Measurements from ENCODE around the gene PCDHGA7. TPM values are rescaled to one million over a fixed set of nuclear protein-coding genes. Genes with fewer than 3 reads are reported as not detected.
"Not testable (repeated sequence)": the region's sequence is repeated elsewhere in the genome, so short reads cannot be mapped to it uniquely, and the experiment has no call there.

Gene PCDHGA7
- total RNA-seq, 1 donor from 2014 or later, result 0.99 TPM

DNA sequence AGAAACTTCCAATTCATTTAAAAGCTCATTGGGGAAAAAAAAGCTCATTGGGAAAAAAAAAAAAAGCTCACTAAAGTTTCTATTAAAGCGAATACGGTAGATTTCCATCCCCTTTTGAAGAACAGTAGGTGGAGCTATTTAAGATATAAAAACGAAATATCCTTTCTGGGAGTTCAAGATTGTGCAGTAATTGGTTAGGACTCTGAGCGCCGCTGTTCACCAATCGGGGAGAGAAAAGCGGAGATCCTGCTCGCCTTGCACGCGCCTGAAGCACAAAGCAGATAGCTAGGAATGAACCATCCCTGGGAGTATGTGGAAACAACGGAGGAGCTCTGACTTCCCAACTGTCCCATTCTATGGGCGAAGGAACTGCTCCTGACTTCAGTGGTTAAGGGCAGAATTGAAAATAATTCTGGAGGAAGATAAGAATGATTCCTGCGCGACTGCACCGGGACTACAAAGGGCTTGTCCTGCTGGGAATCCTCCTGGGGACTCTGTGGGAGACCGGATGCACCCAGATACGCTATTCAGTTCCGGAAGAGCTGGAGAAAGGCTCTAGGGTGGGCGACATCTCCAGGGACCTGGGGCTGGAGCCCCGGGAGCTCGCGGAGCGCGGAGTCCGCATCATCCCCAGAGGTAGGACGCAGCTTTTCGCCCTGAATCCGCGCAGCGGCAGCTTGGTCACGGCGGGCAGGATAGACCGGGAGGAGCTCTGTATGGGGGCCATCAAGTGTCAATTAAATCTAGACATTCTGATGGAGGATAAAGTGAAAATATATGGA is 48.0 kb downstream of the PCDHGA7 start, which contains the start of gene PCDHGA12:
Gene PCDHGA12, plus strand, starts transcription at position 176 of the 782 bp plus-strand sequence. Its CDS starts 253 bp downstream, at position 429.
- peak; percentile 77 to 87 for DNase-seq (ENCODE audit: low read depth in 2 of 2)

DNA sequence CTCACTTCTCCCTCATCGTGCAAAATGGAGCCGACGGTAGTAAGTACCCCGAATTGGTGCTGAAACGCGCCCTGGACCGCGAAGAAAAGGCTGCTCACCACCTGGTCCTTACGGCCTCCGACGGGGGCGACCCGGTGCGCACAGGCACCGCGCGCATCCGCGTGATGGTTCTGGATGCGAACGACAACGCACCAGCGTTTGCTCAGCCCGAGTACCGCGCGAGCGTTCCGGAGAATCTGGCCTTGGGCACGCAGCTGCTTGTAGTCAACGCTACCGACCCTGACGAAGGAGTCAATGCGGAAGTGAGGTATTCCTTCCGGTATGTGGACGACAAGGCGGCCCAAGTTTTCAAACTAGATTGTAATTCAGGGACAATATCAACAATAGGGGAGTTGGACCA is 48.7 kb downstream of the PCDHGA7 start:
- peak in 1 of 2 donors; percentile 20 for DNase-seq (ENCODE audit: low read depth in 2 of 2)

DNA sequence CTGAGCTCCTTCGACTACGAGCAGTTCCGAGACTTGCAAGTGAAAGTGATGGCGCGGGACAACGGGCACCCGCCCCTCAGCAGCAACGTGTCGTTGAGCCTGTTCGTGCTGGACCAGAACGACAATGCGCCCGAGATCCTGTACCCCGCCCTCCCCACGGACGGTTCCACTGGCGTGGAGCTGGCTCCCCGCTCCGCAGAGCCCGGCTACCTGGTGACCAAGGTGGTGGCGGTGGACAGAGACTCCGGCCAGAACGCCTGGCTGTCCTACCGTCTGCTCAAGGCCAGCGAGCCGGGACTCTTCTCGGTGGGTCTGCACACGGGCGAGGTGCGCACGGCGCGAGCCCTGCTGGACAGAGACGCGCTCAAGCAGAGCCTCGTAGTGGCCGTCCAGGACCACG is 49.8 kb downstream of the PCDHGA7 start:
- DNase-seq (ENCODE audit: low read depth in 2 of 2), result not testable (repeated sequence)

DNA sequence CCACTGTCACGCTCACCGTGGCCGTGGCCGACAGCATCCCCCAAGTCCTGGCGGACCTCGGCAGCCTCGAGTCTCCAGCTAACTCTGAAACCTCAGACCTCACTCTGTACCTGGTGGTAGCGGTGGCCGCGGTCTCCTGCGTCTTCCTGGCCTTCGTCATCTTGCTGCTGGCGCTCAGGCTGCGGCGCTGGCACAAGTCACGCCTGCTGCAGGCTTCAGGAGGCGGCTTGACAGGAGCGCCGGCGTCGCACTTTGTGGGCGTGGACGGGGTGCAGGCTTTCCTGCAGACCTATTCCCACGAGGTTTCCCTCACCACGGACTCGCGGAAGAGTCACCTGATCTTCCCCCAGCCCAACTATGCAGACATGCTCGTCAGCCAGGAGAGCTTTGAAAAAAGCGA is 50.2 kb downstream of the PCDHGA7 start:
- DNase-seq (ENCODE audit: low read depth in 2 of 2), result not testable (repeated sequence)

DNA sequence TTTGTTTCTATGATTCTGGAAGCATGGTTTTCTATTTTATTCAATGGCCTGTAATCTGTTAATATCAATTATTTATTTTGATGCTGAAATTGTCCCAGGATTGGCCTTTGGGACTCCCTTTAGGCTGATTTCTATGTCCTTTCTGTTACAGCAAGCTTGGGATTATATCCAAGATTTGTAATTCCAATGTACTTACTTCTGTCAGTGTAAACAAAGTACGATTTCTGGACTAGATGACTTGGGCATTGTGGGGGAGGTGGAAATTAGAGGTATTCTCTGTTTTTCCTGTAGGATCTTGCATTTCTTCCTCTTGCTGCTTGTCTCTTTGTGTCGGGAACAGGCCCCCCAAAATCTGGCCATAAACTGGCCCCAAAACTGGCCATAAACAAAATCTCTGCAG is 51.5 kb downstream of the PCDHGA7 start:
- DNase-seq (ENCODE audit: low read depth in 2 of 2), result no peak

Other genes with a start within 250 kb of the PCDHGA7 start
- gene PCDHB5, start 247.5 kb upstream of the PCDHGA7 start, total RNA-seq, result 0.87 and 1.8 TPM in 2 replicates
- gene PCDHB6, start 232.7 kb upstream of the PCDHGA7 start, total RNA-seq, result under 0.01 and 0.20 TPM in 2 replicates
- 0.44 and 2.4 TPM in 2 replicates for gene PCDHB7, start 210.1 kb upstream of the PCDHGA7 start, total RNA-seq
- 0.40 and 0.44 TPM in 2 replicates for gene PCDHB8, start 205.0 kb upstream of the PCDHGA7 start, total RNA-seq
- 0.22 and 0.99 TPM in 2 replicates for gene PCDHB16, start 200.4 kb upstream of the PCDHGA7 start, total RNA-seq
- gene PCDHB9, start 195.6 kb upstream of the PCDHGA7 start, total RNA-seq, result 0.22 and 0.40 TPM in 2 replicates
- gene PCDHB10, start 190.4 kb upstream of the PCDHGA7 start, total RNA-seq, result 0.44 and 1.8 TPM in 2 replicates
- gene PCDHB11, start 183.1 kb upstream of the PCDHGA7 start, total RNA-seq, result 0.44 and 1.8 TPM in 2 replicates
- 0.44 and 1.4 TPM in 2 replicates for gene PCDHB12, start 174.0 kb upstream of the PCDHGA7 start, total RNA-seq
- 0.87 and 2.6 TPM in 2 replicates for gene PCDHB13, start 168.8 kb upstream of the PCDHGA7 start, total RNA-seq
- 1.1 and 1.4 TPM in 2 replicates for gene PCDHB14, start 159.4 kb upstream of the PCDHGA7 start, total RNA-seq
- gene PCDHB15, start 137.3 kb upstream of the PCDHGA7 start, total RNA-seq, result 0.44 and 1.4 TPM in 2 replicates
- gene SLC25A2, start 78.7 kb upstream of the PCDHGA7 start, total RNA-seq, result under 0.01 and 0.20 TPM in 2 replicates
- 56.7 and 63.5 TPM in 2 replicates for gene TAF7, start 62.0 kb upstream of the PCDHGA7 start, total RNA-seq
- gene PCDHGA1, start 52.2 kb upstream of the PCDHGA7 start, total RNA-seq, result 0.40 and 0.44 TPM in 2 replicates
- 0.65 and 0.79 TPM in 2 replicates for gene PCDHGA2, start 44.0 kb upstream of the PCDHGA7 start, total RNA-seq
- gene PCDHGA3, start 38.9 kb upstream of the PCDHGA7 start, total RNA-seq, result 0.40 and 0.44 TPM in 2 replicates
- 0.87 and 1.6 TPM in 2 replicates for gene PCDHGB1, start 32.6 kb upstream of the PCDHGA7 start, total RNA-seq
- gene PCDHGA4, start 27.7 kb upstream of the PCDHGA7 start, total RNA-seq, result 2.0 TPM in 2 replicates
- gene PCDHGB2, start 22.7 kb upstream of the PCDHGA7 start, total RNA-seq, result 1.3 and 1.4 TPM in 2 replicates
- gene PCDHGA5, start 18.6 kb upstream of the PCDHGA7 start, total RNA-seq, result 0.44 and 0.60 TPM in 2 replicates
- gene PCDHGB3, start 12.5 kb upstream of the PCDHGA7 start, total RNA-seq, result 2.0 and 3.8 TPM in 2 replicates
- gene PCDHGA6, start 8.9 kb upstream of the PCDHGA7 start, total RNA-seq, result 1.7 and 2.4 TPM in 2 replicates
- gene PCDHGB4, start 5.0 kb downstream of the PCDHGA7 start, total RNA-seq, result 8.3 and 10.1 TPM in 2 replicates
- gene PCDHGA8, start 9.9 kb downstream of the PCDHGA7 start, total RNA-seq, result 1.1 and 1.2 TPM in 2 replicates
- 7.4 and 9.5 TPM in 2 replicates for gene PCDHGB5, start 15.2 kb downstream of the PCDHGA7 start, total RNA-seq
- gene PCDHGA9, start 20.0 kb downstream of the PCDHGA7 start, total RNA-seq, result 0.87 and 2.2 TPM in 2 replicates
- gene PCDHGB6, start 25.3 kb downstream of the PCDHGA7 start, total RNA-seq, result 1.3 and 2.4 TPM in 2 replicates
- gene PCDHGA10, start 30.2 kb downstream of the PCDHGA7 start, total RNA-seq, result 2.6 and 5.0 TPM in 2 replicates
- gene PCDHGB7, start 34.9 kb downstream of the PCDHGA7 start, total RNA-seq, result 4.1 and 6.2 TPM in 2 replicates
- gene PCDHGA11, start 38.3 kb downstream of the PCDHGA7 start, total RNA-seq, result 4.1 and 4.4 TPM in 2 replicates
- gene PCDHGA12, start 47.8 kb downstream of the PCDHGA7 start, total RNA-seq, result 1.8 and 2.8 TPM in 2 replicates
- gene PCDHGC3, start 93.2 kb downstream of the PCDHGA7 start, total RNA-seq, result 10.2 and 10.9 TPM in 2 replicates
- 0.65 and 0.79 TPM in 2 replicates for gene PCDHGC4, start 102.3 kb downstream of the PCDHGA7 start, total RNA-seq
- under 0.01 and 0.40 TPM in 2 replicates for gene PCDHGC5, start 106.3 kb downstream of the PCDHGA7 start, total RNA-seq
- 28.8 and 29.6 TPM in 2 replicates for gene DIAPH1, start 236.3 kb downstream of the PCDHGA7 start, total RNA-seq

All from lung microvascular endothelial cell (primary cell).